AG09309 (cell line): ENCODE results near the gene IL3.

Source experiments
- DNase-seq: peaks from one replicate; pipeline ENCODE4 v3.0.0-alpha.2; 2010; ENCODE audit warnings: low read depth
- H3K4me3 ChIP-seq: 2 replicates; pipeline ENCODE4 v1.5.1; 2011; ENCODE audit warnings: mild to moderate bottlenecking, low read depth, low read length, moderate library complexity; ENCODE audit not compliant: control insufficient read depth
- CTCF ChIP-seq: IDR thresholded peaks from 2 replicates; pipeline ENCODE4 v1.5.1; 2011; ENCODE audit warnings: mild to moderate bottlenecking, low read depth, low read length, inconsistent platforms; ENCODE audit not compliant: insufficient read depth, control insufficient read depth; ENCODE audit errors: missing control alignments

IL3 gene

GRCh38 chr5:132074772-132075718 is 14.6 kb downstream of the IL3 start:
- TF ChIP-seq CTCF: no peak
- no peak overlapping the region for H3K4me3 ChIP-seq
- DNase-seq: no peak

GRCh38 chr5:132075719-132076077 is 15.2 kb downstream of the IL3 start:
- no peak for TF ChIP-seq CTCF
- H3K4me3 ChIP-seq: no peak overlapping the region

GRCh38 chr5:132076202-132076830 is 15.9 kb downstream of the IL3 start:
- no peak overlapping the region for H3K4me3 ChIP-seq
- no peak for TF ChIP-seq CTCF
- no peak for DNase-seq

More at GRCh38 chr5:132075719-132076077, 15.2 kb downstream of the IL3 start:
- no peak for DNase-seq

- no peak overlapping the region for H3K4me3 ChIP-seq
- TF ChIP-seq CTCF: no peak
- no peak for DNase-seq
These were observed 16.5 kb downstream of the IL3 start for GRCh38 chr5:132076983-132077382.

GRCh38 chr5:132079081-132079480 is 18.6 kb downstream of the IL3 start:
- DNase-seq: no peak
- no peak for TF ChIP-seq CTCF
- H3K4me3 ChIP-seq: no peak overlapping the region

GRCh38 chr5:132079619-132080018 is 19.2 kb downstream of the IL3 start:
- no peak for DNase-seq
- H3K4me3 ChIP-seq: no peak overlapping the region
- no peak for TF ChIP-seq CTCF
